Measurements from ENCODE around the gene SGMS1.

GRCh38 chr10:50490241-50490640, 133.5 kb downstream of the SGMS1 start:
- TF ChIP-seq CTCF (IDR thresholded peaks at IDR 0.05) (no peak), POLR2A (IDR thresholded peaks at IDR 0.05) (no peak)

Measured in breast epithelium (tissue), 3 donors.